K562 (cell line): ENCODE data around the gene CFDP1. TPM values are rescaled to one million over a fixed set of nuclear protein-coding genes. Genes with fewer than 3 reads are reported as not detected.

Source experiments
- ATAC-seq: fragments of 200-7000 bp; cut with Tn5 transposase; 3 replicates; pipeline ENCODE4 v1.9.1; 2020; ENCODE audit warnings: moderate library complexity
- BruUV-seq: library from RNA; stranded (reverse); fragments of 400-500 nt; replicated peaks from 2 replicates; lab custom pipeline; 2021; lab: Mats Ljungman, UMichigan
- CTCF ChIA-PET: fragments of 300-600 bp; formaldehyde crosslinking; extraction: SDS; loops from one replicate; lab custom pipeline; 2021; ENCODE audit warnings: low intra/inter-chr PET ratio; lab: Yijun Ruan, JAX
- POLR2A ChIA-PET: fragments of 300-600, 350-650 bp; sonication (Branson Sonifier 250); formaldehyde crosslinking; extraction: SDS; loops from one replicate; lab custom pipeline; 2021; ENCODE audit warnings: antibody characterized with exemption, inconsistent platforms; lab: Yijun Ruan, JAX
- DNase-seq, 4 experiments: peaks; one replicate each; pipeline versions ENCODE4 v3.0.0 to v3.0.0-alpha.2; 2011 to 2018; ENCODE audit warnings: low spot score in 3 of 4, mixed read lengths in 3 of 4; ENCODE audit errors: extremely low read depth in 1 of 4
- FAIRE-seq: peaks from 2 replicates; lab custom pipeline; 2011; peaks lifted over from hg19 to GRCh38; lab: Jason Lieb, UNC
- H2AFZ ChIP-seq: 2 replicates; pipeline ENCODE4 v1.6.0; 2011; ENCODE audit warnings: low read depth, low read length, control low read depth, inconsistent platforms
- H3K27ac ChIP-seq: fragments of 200-600 bp; 3 replicates; pipeline ENCODE4 v1.8.0; 2011; ENCODE audit warnings: low read depth, mild to moderate bottlenecking, control low read depth, inconsistent platforms, low read length, moderate library complexity, mixed read lengths; ENCODE audit errors: extremely low read depth
- H3K27me3 ChIP-seq, 2 experiments: fragments of 300-600 bp in 1 of 2; 2 replicates in 1 of 2; 3 replicates in 1 of 2; pipeline versions ENCODE4 v1.6.0 to v1.8.0; 2011; ENCODE audit warnings: inconsistent platforms in 2 of 2, low read length in 2 of 2, mild to moderate bottlenecking in 1 of 2, mixed read lengths in 1 of 2, moderate library complexity in 1 of 2; ENCODE audit not compliant: control insufficient read depth in 2 of 2, insufficient read depth in 2 of 2
- H3K36me3 ChIP-seq: fragments of 300-600 bp; 3 replicates; pipeline ENCODE4 v1.8.0; 2011; ENCODE audit warnings: mild to moderate bottlenecking, low read length, inconsistent platforms; ENCODE audit not compliant: control insufficient read depth, insufficient read depth
- H3K4me1 ChIP-seq, 2 experiments: fragments of 200-600 bp in 1 of 2; replicated peaks in 1 of 2; 2 replicates in 1 of 2; 3 replicates in 1 of 2; pipeline versions ENCODE4 v1.5.1 to v1.8.0; 2011; ENCODE audit warnings: inconsistent platforms in 2 of 2, low read length in 2 of 2, mild to moderate bottlenecking in 1 of 2, mixed read lengths in 1 of 2, moderate library complexity in 1 of 2; ENCODE audit not compliant: control insufficient read depth in 2 of 2, insufficient read depth in 2 of 2
- H3K4me2 ChIP-seq: 2 replicates; pipeline ENCODE4 v1.6.1; 2011; ENCODE audit warnings: low read length, control low read depth, inconsistent platforms, mixed read lengths; ENCODE audit not compliant: insufficient read depth
- H3K4me3 ChIP-seq: fragments of 200-600 bp; sonication (generic), shearing (Covaris generic); 2 replicates; pipeline ENCODE4 v1.5.1; 2016; ENCODE audit warnings: control low read depth, inconsistent platforms
- H3K79me2 ChIP-seq: fragments of 200-600 bp; 3 replicates; pipeline ENCODE4 v1.8.0; 2011; ENCODE audit warnings: low read length, inconsistent platforms; ENCODE audit not compliant: control insufficient read depth, insufficient read depth
- H3K9ac ChIP-seq, 2 experiments: 2 replicates each; pipeline versions ENCODE4 v1.6.0 to v1.6.1; 2011; ENCODE audit warnings: low read depth in 2 of 2, low read length in 2 of 2, control low read depth in 1 of 2, inconsistent platforms in 1 of 2, mild to moderate bottlenecking in 1 of 2, mixed read lengths in 1 of 2; ENCODE audit not compliant: insufficient read depth in 1 of 2
- H3K9me1 ChIP-seq: one replicate; pipeline ENCODE4 v1.6.0; 2011; ENCODE audit warnings: inconsistent platforms, mild to moderate bottlenecking, low read length, moderate library complexity; ENCODE audit not compliant: control insufficient read depth, insufficient read depth
- H3K9me3 ChIP-seq: replicated peaks from 2 replicates; pipeline ENCODE4 v1.5.1; 2011; ENCODE audit warnings: low read depth, low read length, inconsistent platforms; ENCODE audit not compliant: control insufficient read depth, insufficient read depth
- H4K20me1 ChIP-seq: replicated peaks from 2 replicates; pipeline ENCODE4 v1.6.1; 2011; ENCODE audit warnings: low read length, inconsistent platforms, mixed read lengths; ENCODE audit not compliant: control insufficient read depth, insufficient read depth
- CAMTA2 ChIP-seq: fragments of 250-450 bp; sonication (Bioruptor Pico); conservative IDR thresholded peaks from 2 replicates; pipeline ENCODE4 v1.5.1; 2022
- COPS2 ChIP-seq: fragments of 450-650 bp; conservative IDR thresholded peaks from 2 replicates; pipeline ENCODE4 v1.6.1; 2016; ENCODE audit warnings: mild to moderate bottlenecking, moderate library complexity
- E2F4 ChIP-seq: sonication (generic); formaldehyde crosslinking; IDR thresholded peaks from 2 replicates; pipeline ENCODE4 v1.8.0; 2022; ENCODE audit warnings: mild to moderate bottlenecking, low read depth, missing genetic modification reagents
- GTF2F1 ChIP-seq: IDR thresholded peaks from 2 replicates; pipeline ENCODE4 v1.6.1; 2011; ENCODE audit warnings: low read depth, low read length, improper control_type of control experiment
- HDAC3 ChIP-seq: fragments of 450-650 bp; IDR thresholded peaks from 2 replicates; pipeline ENCODE4 v1.6.1; 2018; ENCODE audit warnings: borderline replicate concordance, mild to moderate bottlenecking, moderate library complexity; ENCODE audit not compliant: partially characterized antibody
- ILF3 ChIP-seq: fragments of 450-650 bp; IDR thresholded peaks from 2 replicates; pipeline ENCODE4 v1.6.1; 2018; ENCODE audit warnings: antibody characterized with exemption, mild to moderate bottlenecking, moderate library complexity, borderline replicate concordance
- IRF1 ChIP-seq: sonication (generic); formaldehyde crosslinking; IDR thresholded peaks from 2 replicates; pipeline ENCODE4 v1.8.0; 2022; ENCODE audit warnings: missing genetic modification reagents, mild to moderate bottlenecking, borderline replicate concordance
- KLF16 ChIP-seq: IDR thresholded peaks from 2 replicates; pipeline ENCODE4 v1.6.1; 2016; ENCODE audit warnings: antibody characterized with exemption
- NCOA1 ChIP-seq: fragments of 450-650 bp; IDR thresholded peaks from 2 replicates; pipeline ENCODE4 v1.6.1; 2016; ENCODE audit warnings: low read depth
- NR3C1 ChIP-seq: sonication (generic); formaldehyde crosslinking; IDR thresholded peaks from 2 replicates; pipeline ENCODE4 v1.8.1; 2022; ENCODE audit warnings: missing genetic modification reagents
- POLR2G ChIP-seq: fragments of 200-400 bp; formaldehyde crosslinking; IDR thresholded peaks from 2 replicates; pipeline ENCODE4 v1.6.1; 2017; ENCODE audit warnings: low read depth, mild to moderate bottlenecking, antibody characterized with exemption, low read length, moderate library complexity
- RBBP5 ChIP-seq: fragments of 200-600 bp; sonication (generic); IDR thresholded peaks from 2 replicates; pipeline ENCODE4 v1.6.1; 2012; ENCODE audit warnings: borderline replicate concordance, mild to moderate bottlenecking, low read length, control low read depth, inconsistent platforms; ENCODE audit not compliant: insufficient read depth, poor library complexity, severe bottlenecking
- TSC22D4 ChIP-seq: fragments of 450-650 bp; IDR thresholded peaks from 2 replicates; pipeline ENCODE4 v1.6.1; 2016; ENCODE audit warnings: missing genetic modification characterization, missing biosample characterization, control low read depth
- ZBTB1 ChIP-seq: sonication (generic); formaldehyde crosslinking; IDR thresholded peaks from 2 replicates; pipeline ENCODE4 v1.8.1; 2023; ENCODE audit warnings: missing genetic modification reagents, low read depth, mild to moderate bottlenecking, borderline replicate concordance
- ZBTB17 ChIP-seq: fragments of 450-650 bp; formaldehyde crosslinking; IDR thresholded peaks from 2 replicates; pipeline ENCODE4 v1.4.0; 2020; ENCODE audit warnings: mild to moderate bottlenecking
- ZNF174 ChIP-seq: fragments of 250-450 bp; sonication (Bioruptor Pico); IDR thresholded peaks from 2 replicates; pipeline ENCODE4 v1.4.0; 2020; ENCODE audit warnings: mild to moderate bottlenecking
- ZNF655 ChIP-seq: fragments of 250-450 bp; sonication (Bioruptor Pico); IDR thresholded peaks from 2 replicates; pipeline ENCODE4 v1.5.0; 2021
- WGBS: fragments of 100-300 bp; shearing (Covaris generic); methylation state at CpG from one replicate; pipeline ENCODE4 v1.1.6; 2016; ENCODE audit warnings: low coverage, mixed read lengths; ENCODE audit not compliant: insufficient coverage; ENCODE audit errors: missing lambda C conversion rate; 5-methylcytosine and 5-hydroxymethylcytosine counted together
- in situ Hi-C: fragments of 300-500 bp; cut with MboI; formaldehyde crosslinking; loops from 4 replicates; pipeline ENCODE4 v1.15.0; 2018; ENCODE audit warnings: inconsistent platforms, mixed read lengths
- intact Hi-C: fragments of 100-400 bp; cut with micrococcal nuclease; formaldehyde crosslinking; loops from 2 replicates; pipeline ENCODE4 v1.14.2; 2022
- polyA plus RNA-seq, 8 experiments: library from polyadenylated mRNA; depleted of rRNA in 4 of 8; stranded (reverse) in 5 of 8; unstranded in 3 of 8; fragments of >200 nt; fragmentation: Nextera tagmentation in 2 of 8; fragmentation: Illumina TruSeq in 1 of 8; extraction: Ambion mirVana in 2 of 8; extraction: Trizol in 1 of 8; gene quantifications; 2 replicates each; pipeline versions ENCODE4 v1.2.1 to v1.2.3, GENCODE V29; 2011 to 2014; ENCODE audit warnings: inconsistent platforms in 1 of 8, missing spikeins in 1 of 8
- total RNA-seq, 7 experiments: library from RNA; depleted of rRNA in 6 of 7; stranded (reverse); fragments of >200 nt in 6 of 7; fragmentation: Illumina TruSeq in 2 of 7; extraction: Trizol in 2 of 7; gene quantifications; 2 replicates each; pipeline versions ENCODE4 v1.2.1 to v1.2.3, GENCODE V29; 2011 to 2021; ENCODE audit warnings: low replicate concordance in 1 of 7
- TF ChIP-seq, protein P1 (sequence below): fragments of 250-450 bp; sonication (Bioruptor Pico); IDR thresholded peaks from 2 replicates; pipeline ENCODE4 v1.4.0; 2020; ENCODE audit warnings: mild to moderate bottlenecking

CFDP1 gene
- total and polyA plus RNA-seq, 9 of the 15 experiments (the other 6 are each of a cell fraction or from before 2014, with no cell fraction given), result 31.5 to 78.4 (median 61.7) TPM

- BruUV-seq, result no TSS peak
- no peak overlapping the region for H3K27ac ChIP-seq
- no peak for DNase-seq
- no peak for TF ChIP-seq E2F4 (CRISPR knock-in tag)
- no peak for TF ChIP-seq KLF16
- TF ChIP-seq POLR2G, result no peak
- no peak for TF ChIP-seq HDAC3
- no peak for TF ChIP-seq IRF1 (CRISPR knock-in tag)
- no peak for TF ChIP-seq GTF2F1
- TF ChIP-seq CAMTA2 (CRISPR knock-in tag), result no peak
- no peak for TF ChIP-seq RBBP5
- TF ChIP-seq ZBTB1 (CRISPR knock-in tag), result no peak
- TF ChIP-seq NCOA1, result no peak
- no peak for TF ChIP-seq COPS2
- no peak for TF ChIP-seq NR3C1 (CRISPR knock-in tag)
- TF ChIP-seq, protein P1, sequence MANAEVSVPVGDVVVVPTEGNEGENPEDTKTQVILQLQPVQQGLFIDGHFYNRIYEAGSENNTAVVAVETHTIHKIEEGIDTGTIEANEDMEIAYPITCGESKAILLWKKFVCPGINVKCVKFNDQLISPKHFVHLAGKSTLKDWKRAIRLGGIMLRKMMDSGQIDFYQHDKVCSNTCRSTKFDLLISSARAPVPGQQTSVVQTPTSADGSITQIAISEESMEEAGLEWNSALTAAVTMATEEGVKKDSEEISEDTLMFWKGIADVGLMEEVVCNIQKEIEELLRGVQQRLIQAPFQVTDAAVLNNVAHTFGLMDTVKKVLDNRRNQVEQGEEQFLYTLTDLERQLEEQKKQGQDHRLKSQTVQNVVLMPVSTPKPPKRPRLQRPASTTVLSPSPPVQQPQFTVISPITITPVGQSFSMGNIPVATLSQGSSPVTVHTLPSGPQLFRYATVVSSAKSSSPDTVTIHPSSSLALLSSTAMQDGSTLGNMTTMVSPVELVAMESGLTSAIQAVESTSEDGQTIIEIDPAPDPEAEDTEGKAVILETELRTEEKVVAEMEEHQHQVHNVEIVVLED (CRISPR knock-in tag), result no peak
- TF ChIP-seq ILF3, result no peak
- TF ChIP-seq ZNF174 (CRISPR knock-in tag), result no peak
- TF ChIP-seq TSC22D4 (tag), result no peak
- TF ChIP-seq ZBTB17 (CRISPR knock-in tag), result no peak
- no peak for TF ChIP-seq ZNF655 (CRISPR knock-in tag)
- no peak overlapping the region for H3K4me3 ChIP-seq
- H3K27me3 ChIP-seq, result peaks cover 13 to 49% of the 10 kb centered on the region in 2 experiments; a peak in 4 of 5 replicates
- no peaks in the 10 kb centered on the region for H3K79me2 ChIP-seq
- no peak overlapping the region for H3K9ac ChIP-seq
- no peaks in the 10 kb centered on the region for H3K36me3 ChIP-seq
- ATAC-seq, result no peak
- FAIRE-seq, result no peak
- H3K9me3 ChIP-seq, result no peaks in the 10 kb centered on the region
- in situ Hi-C loops (loop anchor here (10.0 kb wide), 1 partner anchor 287 kb away; no protein-coding TSS in a partner anchor), intact Hi-C loops (no loop called here)
- 0% methylated on average over 4 of the region's 4 CpGs for WGBS
- peaks cover 0 to 9% of the 10 kb centered on the region in 2 experiments; a peak in 2 of 5 replicates for H3K4me1 ChIP-seq
- no peak overlapping the region for H2AFZ ChIP-seq
- H3K9me1 ChIP-seq, result no peaks in the 10 kb centered on the region
- ChIA-PET POLR2A (interaction anchor here (0.8 to 1.2 kb wide), 2 partner anchors 9 to 39 kb away, joined by 3 read pairs; no protein-coding TSS in a partner anchor), CTCF (no interaction called here)
- no peak overlapping the region for H3K4me2 ChIP-seq
- no peaks in the 10 kb centered on the region; the same call in 1 of the 2 replicates for H4K20me1 ChIP-seq
These were observed 44.6 kb upstream of the CFDP1 start for GRCh38 chr16:75477680-75478473.
